HTERT RPE-1 (cell line): Measurements from ENCODE around the gene EWSR1.

Experiments
- in situ Hi-C: fragments of 300-500 bp; cut with MboI; formaldehyde crosslinking; loops from 4 replicates; pipeline ENCODE4 v1.14.3; 2020; ENCODE audit warnings: low sequenced_read_pairs

The EWSR1 gene

GRCh38 chr22:29302681-29303465, 34.8 kb downstream of the EWSR1 start:
- in situ Hi-C loops = no loop called here

GRCh38 chr22:29305836-29306174, 37.7 kb downstream of the EWSR1 start:
- in situ Hi-C loops = no loop called here

GRCh38 chr22:29306175-29306834, 38.2 kb downstream of the EWSR1 start, which contains the start of gene GAS2L1:
GAS2L1 (plus strand) TSS chr22:29306650; CDS start chr22:29308106, 1,456 bp downstream.
- in situ Hi-C loops = no loop called here

- in situ Hi-C loops = no loop called here
Observed at GRCh38 chr22:29306835-29307595, 38.9 kb downstream of the EWSR1 start.

GRCh38 chr22:29307596-29308147, 39.6 kb downstream of the EWSR1 start:
- in situ Hi-C loops = no loop called here

- in situ Hi-C loops = no loop called here
Observed at GRCh38 chr22:29308148-29308790, 40.2 kb downstream of the EWSR1 start.

GRCh38 chr22:29308791-29309262, 40.8 kb downstream of the EWSR1 start:
- in situ Hi-C loops = no loop called here

- in situ Hi-C loops = no loop called here
Observed at GRCh38 chr22:29309332-29310064, 41.4 kb downstream of the EWSR1 start.

GRCh38 chr22:29310065-29310862, 42.2 kb downstream of the EWSR1 start:
- in situ Hi-C loops = no loop called here

- in situ Hi-C loops = no loop called here
Observed at GRCh38 chr22:29310863-29311339, 42.8 kb downstream of the EWSR1 start.

GRCh38 chr22:29311464-29312217, 43.6 kb downstream of the EWSR1 start:
- in situ Hi-C loops = no loop called here

- in situ Hi-C loops = no loop called here
Observed at GRCh38 chr22:29312218-29313125, 44.4 kb downstream of the EWSR1 start.

- in situ Hi-C loops = no loop called here
Observed at GRCh38 chr22:29313126-29313575, 45.1 kb downstream of the EWSR1 start.

GRCh38 chr22:29313576-29314466, 45.8 kb downstream of the EWSR1 start:
- in situ Hi-C loops = no loop called here

GRCh38 chr22:29314537-29315285, 46.6 kb downstream of the EWSR1 start:
- in situ Hi-C loops = no loop called here
